Adrenal gland (tissue), 12 donors: ENCODE results near the gene SLC26A6. TPM values are rescaled to one million over a fixed set of nuclear protein-coding genes. Genes with fewer than 3 reads are reported as not detected.

Experiments
- DNase-seq, 7 donors: peaks; one replicate each; pipeline ENCODE4 v3.0.0-alpha.2; 2019 to 2020
- H3K27ac ChIP-seq, 5 donors: fragments of 200-600 bp; sonication (generic) in 4 of 5; 1 replicate in 3 of 5; 2 replicates in 2 of 5; pipeline versions ENCODE4 v1.5.1 to v1.8.0; 2016 to 2020; ENCODE audit warnings: mild to moderate bottlenecking in 1 of 5
- H3K27me3 ChIP-seq: fragments of 200-600 bp; 2 replicates; pipeline ENCODE4 v1.8.0; 2021
- H3K36me3 ChIP-seq, 2 donors: fragments of 200-600 bp; replicated peaks in 1 of 2; 1 replicate in 1 of 2; 2 replicates in 1 of 2; pipeline versions ENCODE4 v1.5.1 to v1.8.0; 2018 to 2022
- H3K4me1 ChIP-seq, 2 donors: fragments of 200-600 bp; replicated peaks in 1 of 2; 1 replicate in 1 of 2; 2 replicates in 1 of 2; pipeline versions ENCODE4 v1.5.1 to v1.8.0; 2018 to 2021
- H3K4me3 ChIP-seq, 4 donors: fragments of 200-600 bp; sonication (generic) in 3 of 4; one replicate each; pipeline ENCODE4 v1.5.1; 2016 to 2018
- H3K9me3 ChIP-seq, 3 donors: fragments of 200-600 bp; sonication (generic) in 1 of 3; replicated peaks in 1 of 3; 1 replicate in 2 of 3; 2 replicates in 1 of 3; pipeline versions ENCODE4 v1.5.1 to v1.8.0; 2016 to 2021
- CTCF ChIP-seq, 6 experiments: fragments of 450-650 bp in 4 of 6; fragments of 200-600 bp in 2 of 6; sonication (generic) in 1 of 6; IDR thresholded peaks; 1 replicate in 5 of 6; 2 replicates in 1 of 6; pipeline versions ENCODE4 v1.5.1 to v1.8.0; 2016 to 2021; ENCODE audit warnings: antibody characterized with exemption in 6 of 6, mild to moderate bottlenecking in 2 of 6, moderate library complexity in 1 of 6
- POLR2A ChIP-seq, 2 donors: fragments of 450-650 bp; IDR thresholded peaks; one replicate each; pipeline ENCODE4 v1.6.1; 2017; ENCODE audit warnings: antibody characterized with exemption in 2 of 2, mild to moderate bottlenecking in 2 of 2, moderate library complexity in 1 of 2
- WGBS, 4 donors: extraction: QIAGEN DNeasy Blood & Tissue Kit in 2 of 4; methylation state at CpG; one replicate each; pipeline versions ENCODE4 v1.1.5 to v1.1.7; 2013 to 2017; 5-methylcytosine and 5-hydroxymethylcytosine counted together
- intact Hi-C, 2 donors: fragments of 100-400 bp; cut with DNase I; formaldehyde crosslinking; loops; one replicate each; pipeline versions ENCODE4 v1.14.1 to v1.15.0; 2022 to 2023
- polyA plus RNA-seq, 3 donors: library from polyadenylated mRNA; stranded (reverse); fragments of 200-250 nt in 2 of 3; fragments of 350-450 nt in 1 of 3; fragmentation: Illumina TruSeq in 1 of 3; extraction: RNeasy Lipid Tissue Mini Kit (QIAGEN cat#74804) in 1 of 3; gene quantifications; one replicate each; pipeline ENCODE4 v1.2.3, GENCODE V29; 2013 to 2014
- total RNA-seq, 9 donors: library from RNA; depleted of rRNA in 4 of 9; stranded (reverse); fragments of >200 nt in 4 of 9; fragments of 120-200 nt in 1 of 9; fragmentation: NEBNext Ultra II Directional in 1 of 9; extraction: Animal tissue kit (Norgen Biotek cat#: 25700) in 1 of 9; gene quantifications; one replicate each; pipeline versions ENCODE4 v1.1.0 to v1.2.4, GENCODE V29; 2013 to 2023
- donor health status: healthy with polysubstance abuse.
- donor health status: Bipolar disorder and iron deficiency.
- donor health status: DM: yes; HTN: yes; CAD: no.
- donor health status: DM: no; HTN: no; CAD: no.
- donor health status: DM: no; HTN: no; CAD: no.
- donor health status: DM: yes; HTN: yes; CAD: no.

Gene SLC26A6
- total and polyA plus RNA-seq, 12 donors, result 7.8 to 47.2 (median 17.6) TPM

DNA sequence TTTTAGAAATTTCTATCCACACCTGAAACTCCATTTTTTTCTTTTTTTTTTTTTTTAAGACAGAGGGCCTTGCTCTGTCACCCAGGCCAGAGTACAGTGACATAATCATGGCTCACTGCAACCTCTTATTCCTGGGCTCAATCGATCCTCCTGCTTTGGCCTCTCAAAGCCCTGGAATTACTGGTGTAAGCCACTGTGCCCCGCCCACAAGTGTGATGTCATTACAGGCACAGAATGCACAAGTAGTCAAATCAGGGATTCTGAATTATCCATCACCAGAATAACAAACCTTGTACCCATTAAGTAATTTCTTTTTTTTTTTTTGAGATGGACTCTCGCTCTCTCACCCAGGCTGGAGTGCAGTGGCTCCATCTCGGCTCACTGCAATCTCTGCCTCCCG, 27.7 kb downstream of the SLC26A6 start:
- DNase-seq, result peak in 1 of 7 donors; percentile 23
- no peaks in the 10 kb centered on the region for H3K27me3 ChIP-seq
- H3K4me3 ChIP-seq, result no peak overlapping the region
- no peak for TF ChIP-seq POLR2A (IDR thresholded peaks at IDR 0.05)
- no peak for TF ChIP-seq CTCF (IDR thresholded peaks at IDR 0.05)
- H3K9me3 ChIP-seq, result no peaks in the 10 kb centered on the region
- H3K27ac ChIP-seq, result no peak overlapping the region
- H3K4me1 ChIP-seq, result peaks cover 8 to 15% of the 10 kb centered on the region in 2 donors
- 91 to 95% (median 94%) methylated on average over 5 of the region's 5 CpGs for WGBS, 4 donors
- peaks cover 0 to 44% of the 10 kb centered on the region in 2 donors for H3K36me3 ChIP-seq
- intact Hi-C loops, result no loop called here

DNA sequence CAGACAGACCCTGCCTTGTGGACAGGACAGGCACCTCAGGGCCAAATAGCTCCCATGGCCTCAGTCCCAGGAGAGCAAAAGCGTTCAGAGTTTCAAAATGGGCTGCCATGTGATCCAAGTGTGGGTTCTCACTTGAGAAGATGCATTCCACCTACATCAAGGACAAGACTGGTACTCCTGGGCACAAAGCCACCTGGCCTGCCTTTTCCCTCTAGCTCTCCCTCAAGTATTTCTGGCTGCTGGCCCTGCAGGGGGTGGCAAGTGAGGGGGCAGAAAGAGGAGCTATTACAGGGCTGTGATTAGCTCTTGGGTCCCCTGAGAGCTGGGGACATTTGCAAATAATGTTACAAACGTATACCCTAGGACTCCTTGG, 33.7 kb downstream of the SLC26A6 start:
- intact Hi-C loops, result no loop called here
- Histone ChIP-seq H3K9me3 (no peaks in the 10 kb centered on the region), H3K36me3 (peaks cover 0 to 84% of the 10 kb centered on the region in 2 donors), H3K4me3 (no peak overlapping the region), H3K27me3 (no peaks in the 10 kb centered on the region), H3K4me1 (peaks cover 0 to 5% of the 10 kb centered on the region in 2 donors), H3K27ac (no peak overlapping the region)
- 53 to 70% (median 61%) methylated on average over 2 of the region's 2 CpGs for WGBS, 4 donors
- TF ChIP-seq CTCF (IDR thresholded peaks at IDR 0.05), result no peak
- no peak for TF ChIP-seq POLR2A (IDR thresholded peaks at IDR 0.05)
- no peak for DNase-seq

DNA sequence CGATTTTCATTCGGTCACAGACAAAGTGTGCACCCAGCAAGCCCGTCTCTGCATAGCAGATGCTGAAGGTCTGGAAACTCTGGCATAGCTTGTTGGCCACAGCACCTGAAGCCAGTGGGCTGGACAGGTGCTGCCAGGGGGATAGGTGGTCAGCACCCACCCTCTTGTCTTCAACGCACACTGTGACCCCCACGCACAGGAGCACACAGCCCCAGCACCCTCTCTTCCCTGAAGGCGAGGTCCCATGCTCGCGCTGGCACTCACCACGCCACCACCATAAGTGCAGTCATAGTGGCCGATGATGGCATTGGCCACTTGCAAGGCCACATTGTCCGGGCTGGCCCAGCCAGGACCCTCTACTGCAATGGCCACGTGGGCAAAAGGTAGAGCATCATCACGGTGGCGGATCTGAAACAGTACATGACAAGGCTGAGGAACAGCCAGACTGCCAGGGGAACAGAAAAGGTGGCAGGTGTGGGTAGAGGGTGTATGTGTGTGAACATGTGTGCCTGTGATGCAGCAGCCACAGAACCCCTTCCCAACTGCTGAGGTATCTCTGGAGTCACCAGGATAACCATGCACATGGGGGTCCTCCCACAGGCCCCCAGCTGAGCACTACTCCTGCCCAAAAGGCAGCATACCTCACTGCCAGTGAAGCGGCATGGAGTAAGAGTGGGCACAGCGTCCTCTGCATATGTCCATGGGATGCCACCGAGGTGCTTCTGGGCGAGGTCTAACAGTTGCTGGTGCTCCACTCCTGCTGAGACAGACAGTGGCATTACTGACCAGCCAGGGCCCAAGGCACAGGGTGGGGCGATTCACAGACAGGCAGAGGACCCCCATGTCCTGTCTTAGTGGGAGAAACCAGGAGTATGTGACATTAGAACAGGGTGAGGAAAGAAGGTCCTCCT, 34.3 kb downstream of the SLC26A6 start:
- no peak for DNase-seq
- 91 to 93% (median 92%) methylated on average over 13 to 19 of the region's 19 CpGs for WGBS, 4 donors
- H3K27me3 ChIP-seq, result no peaks in the 10 kb centered on the region
- H3K36me3 ChIP-seq, result peaks cover 0 to 78% of the 10 kb centered on the region in 2 donors
- TF ChIP-seq POLR2A (IDR thresholded peaks at IDR 0.05) (no peak), CTCF (IDR thresholded peaks at IDR 0.05) (no peak)
- no peak overlapping the region for H3K4me3 ChIP-seq
- no peak overlapping the region for H3K27ac ChIP-seq
- peaks cover 0 to 5% of the 10 kb centered on the region in 2 donors for H3K4me1 ChIP-seq
- no peaks in the 10 kb centered on the region for H3K9me3 ChIP-seq
- intact Hi-C loops, result no loop called here

- no peak overlapping the region for H3K4me3 ChIP-seq
- H3K9me3 ChIP-seq, result no peaks in the 10 kb centered on the region
- WGBS, 4 donors, result 89 to 95% (median 94%) methylated on average over 7 to 12 of the region's 12 CpGs
- peaks cover 8 to 16% of the 10 kb centered on the region in 2 donors for H3K4me1 ChIP-seq
- intact Hi-C loops, result no loop called here
- peak overlapping the region in 2 of 5 donors; percentile 59 to 77 for H3K27ac ChIP-seq
- TF ChIP-seq CTCF (IDR thresholded peaks at IDR 0.05), result no peak
- no peak for TF ChIP-seq POLR2A (IDR thresholded peaks at IDR 0.05)
- no peak for DNase-seq
- peaks cover 0 to 65% of the 10 kb centered on the region in 2 donors for H3K36me3 ChIP-seq
- no peaks in the 10 kb centered on the region for H3K27me3 ChIP-seq
These were observed 35.6 kb downstream of the SLC26A6 start for GRCh38 chr3:48599509-48600285.
